Esophagus muscularis mucosa (tissue), 4 donors: Measurements from ENCODE around the gene DCTPP1.

Experiments
- EP300 ChIP-seq: sonication (generic); formaldehyde crosslinking; IDR thresholded peaks from one replicate; pipeline ENCODE4 v1.6.1; 2017; ENCODE audit warnings: antibody characterized with exemption
- POLR2A ChIP-seq: fragments of 450-650 bp; IDR thresholded peaks from one replicate; pipeline ENCODE4 v1.6.1; 2017; ENCODE audit warnings: antibody characterized with exemption, moderate library complexity, mild to moderate bottlenecking, low read depth
- POLR2AphosphoS5 ChIP-seq, 2 donors: sonication (generic); formaldehyde crosslinking; IDR thresholded peaks; one replicate each; pipeline ENCODE4 v1.6.1; 2017; ENCODE audit warnings: antibody characterized with exemption in 2 of 2
- TF ChIP-seq, protein P1 (sequence below), 3 experiments: fragments of 200-600 bp in 2 of 3; fragments of 450-650 bp in 1 of 3; sonication (generic) in 2 of 3; IDR thresholded peaks; one replicate each; pipeline ENCODE4 v1.5.1; 2017 to 2019; ENCODE audit warnings: antibody characterized with exemption in 3 of 3, mild to moderate bottlenecking in 2 of 3, moderate library complexity in 1 of 3

DNA sequence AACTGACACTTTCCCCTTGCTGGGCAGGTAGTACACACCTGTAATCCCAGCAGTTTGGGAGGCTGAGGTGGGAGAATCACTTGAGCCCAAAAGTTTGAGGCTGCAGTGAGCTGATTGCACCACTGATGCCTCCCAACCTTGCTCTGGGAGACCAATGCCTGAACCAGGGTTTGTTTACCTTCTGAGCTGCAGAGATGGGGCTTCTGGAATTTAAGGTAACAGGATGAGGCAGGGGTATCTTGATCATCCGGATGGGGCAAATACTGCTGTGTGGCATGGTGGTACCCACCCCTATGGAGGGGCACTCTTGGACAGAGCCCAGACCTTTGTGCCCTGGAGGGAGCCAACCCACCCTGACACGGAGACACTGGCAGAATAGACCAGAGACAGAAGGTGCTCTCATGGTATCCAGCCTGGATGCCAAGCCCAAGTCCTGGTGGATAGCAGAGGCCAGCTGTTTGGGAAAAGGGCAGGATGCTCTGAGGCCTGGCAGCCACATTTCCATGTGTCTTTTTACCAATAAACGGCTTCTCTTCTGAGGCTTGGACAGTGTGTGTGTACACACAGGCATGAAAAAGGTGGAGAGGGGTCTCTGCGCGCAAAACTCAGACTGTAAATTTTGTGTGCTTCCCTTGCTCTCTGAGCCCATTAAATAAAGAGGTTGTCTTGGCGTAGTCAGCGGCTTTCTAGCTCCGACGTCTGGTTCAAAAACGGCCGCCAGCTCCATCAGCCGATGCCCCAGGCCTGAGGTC lies 30.2 kb downstream of the DCTPP1 start:
- TF ChIP-seq, protein P1, sequence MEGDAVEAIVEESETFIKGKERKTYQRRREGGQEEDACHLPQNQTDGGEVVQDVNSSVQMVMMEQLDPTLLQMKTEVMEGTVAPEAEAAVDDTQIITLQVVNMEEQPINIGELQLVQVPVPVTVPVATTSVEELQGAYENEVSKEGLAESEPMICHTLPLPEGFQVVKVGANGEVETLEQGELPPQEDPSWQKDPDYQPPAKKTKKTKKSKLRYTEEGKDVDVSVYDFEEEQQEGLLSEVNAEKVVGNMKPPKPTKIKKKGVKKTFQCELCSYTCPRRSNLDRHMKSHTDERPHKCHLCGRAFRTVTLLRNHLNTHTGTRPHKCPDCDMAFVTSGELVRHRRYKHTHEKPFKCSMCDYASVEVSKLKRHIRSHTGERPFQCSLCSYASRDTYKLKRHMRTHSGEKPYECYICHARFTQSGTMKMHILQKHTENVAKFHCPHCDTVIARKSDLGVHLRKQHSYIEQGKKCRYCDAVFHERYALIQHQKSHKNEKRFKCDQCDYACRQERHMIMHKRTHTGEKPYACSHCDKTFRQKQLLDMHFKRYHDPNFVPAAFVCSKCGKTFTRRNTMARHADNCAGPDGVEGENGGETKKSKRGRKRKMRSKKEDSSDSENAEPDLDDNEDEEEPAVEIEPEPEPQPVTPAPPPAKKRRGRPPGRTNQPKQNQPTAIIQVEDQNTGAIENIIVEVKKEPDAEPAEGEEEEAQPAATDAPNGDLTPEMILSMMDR (IDR thresholded peaks at IDR 0.05), result no peak
- no peak for TF ChIP-seq EP300
- no peak for TF ChIP-seq POLR2A
- TF ChIP-seq POLR2AphosphoS5 (IDR thresholded peaks at IDR 0.05), result no peak
